Measurements from ENCODE around the gene PREX1.

GRCh38 chr20:48636301-48636700, 191.5 kb downstream of the PREX1 start:
- TF ChIP-seq CTCF (conservative IDR thresholded peaks at IDR 0.05 in 1 of 2, IDR thresholded peaks at IDR 0.05 in 1 of 2; ENCODE audit: low read depth in 1 of 2, low read length in 2 of 2) (no peak), EZH2 (IDR thresholded peaks at IDR 0.05; ENCODE audit: low read length, missing control alignments) (no peak)

All from fibroblast of lung (primary cell).